OCI-LY3 (cell line): Measurements from ENCODE around the gene NANS.

Experiments used
- CTCF ChIP-seq: fragments of 200-600, 300-600 bp; sonication (generic); IDR thresholded peaks from 2 replicates; pipeline ENCODE4 v1.5.1; 2014; ENCODE audit warnings: antibody characterized with exemption, low read length, low read depth
- EZH2phosphoT487 ChIP-seq: fragments of 200-600 bp; shearing (Covaris generic); IDR thresholded peaks from 2 replicates; pipeline ENCODE4 v1.6.1; 2018; ENCODE audit warnings: antibody characterized with exemption, mixed run types, low read depth

- TF ChIP-seq CTCF (no peak), EZH2phosphoT487 (no peak)
Measured at GRCh38 chr9:98071737-98072136, 15.2 kb downstream of the NANS start.
